GM23338 (cell line): ENCODE measurements around the gene EPAS1. TPM values are rescaled to one million over a fixed set of nuclear protein-coding genes. Genes with fewer than 3 reads are reported as not detected.

ENCODE experiments used
- ATAC-seq: fragments of 200-7000 bp; cut with Tn5 transposase; 3 replicates; pipeline ENCODE4 v1.9.1; 2020
- DNase-seq: peaks from one replicate; pipeline ENCODE4 v3.0.0-alpha.2; 2015; ENCODE audit warnings: low spot score
- H2AFZ ChIP-seq: fragments of 200-600 bp; sonication (generic); 2 replicates; pipeline ENCODE4 v1.8.0; 2016; ENCODE audit warnings: antibody characterized with exemption, mild to moderate bottlenecking, moderate library complexity
- H3F3A ChIP-seq: fragments of 200-600 bp; sonication (generic); replicated peaks from 2 replicates; pipeline ENCODE4 v1.8.0; 2017; ENCODE audit warnings: antibody characterized with exemption, mixed run types, low read depth
- H3K27ac ChIP-seq: fragments of 200-600 bp; sonication (generic); 2 replicates; pipeline ENCODE4 v1.6.1; 2016; ENCODE audit warnings: low read depth
- H3K27me3 ChIP-seq: fragments of 200-600 bp; sonication (generic); 2 replicates; pipeline ENCODE4 v1.8.0; 2016; ENCODE audit warnings: mild to moderate bottlenecking, mixed run types, moderate library complexity; ENCODE audit not compliant: insufficient read depth
- H3K36me3 ChIP-seq: fragments of 200-600 bp; sonication (generic); 2 replicates; pipeline ENCODE4 v1.8.0; 2016; ENCODE audit warnings: mild to moderate bottlenecking; ENCODE audit not compliant: insufficient read depth
- H3K4me1 ChIP-seq: fragments of 200-600 bp; sonication (generic); 2 replicates; pipeline ENCODE4 v1.8.0; 2016; ENCODE audit warnings: mild to moderate bottlenecking, moderate library complexity; ENCODE audit not compliant: insufficient read depth
- H3K4me2 ChIP-seq: fragments of 200-600 bp; sonication (generic); 2 replicates; pipeline ENCODE4 v1.7.1; 2017; ENCODE audit warnings: mixed run types
- H3K4me3 ChIP-seq: fragments of 200-600 bp; sonication (generic); 2 replicates; pipeline ENCODE4 v1.6.1; 2016; ENCODE audit warnings: mixed run types
- H3K79me2 ChIP-seq: fragments of 200-600 bp; sonication (generic); replicated peaks from 2 replicates; pipeline ENCODE4 v1.8.0; 2017; ENCODE audit warnings: mild to moderate bottlenecking; ENCODE audit not compliant: insufficient read depth
- H3K9me2 ChIP-seq: fragments of 200-600 bp; sonication (generic); 2 replicates; pipeline ENCODE4 v1.8.0; 2017; ENCODE audit not compliant: insufficient read depth
- H4K20me1 ChIP-seq: fragments of 200-600 bp; sonication (generic); replicated peaks from 2 replicates; pipeline ENCODE4 v1.8.0; 2017; ENCODE audit warnings: mild to moderate bottlenecking; ENCODE audit not compliant: insufficient read depth
- H3K27ac Mint-ChIP-seq: 2 replicates; pipeline ENCODE4 v1.8.0; 2020; ENCODE audit warnings: inconsistent platforms, mild to moderate bottlenecking, moderate library complexity, mixed read lengths
- H3K27me3 Mint-ChIP-seq: 3 replicates; pipeline ENCODE4 v1.8.0; 2022; ENCODE audit warnings: low read depth, mild to moderate bottlenecking, moderate library complexity, mixed read lengths, inconsistent platforms; ENCODE audit not compliant: insufficient read depth, poor library complexity
- H3K36me3 Mint-ChIP-seq: 3 replicates; pipeline ENCODE4 v1.8.0; 2021; ENCODE audit warnings: low read depth, mild to moderate bottlenecking, inconsistent platforms, moderate library complexity, mixed read lengths
- H3K4me1 Mint-ChIP-seq: 3 replicates; pipeline ENCODE4 v1.8.0; 2020; ENCODE audit warnings: mild to moderate bottlenecking, inconsistent platforms, mixed read lengths
- H3K4me3 Mint-ChIP-seq: 3 replicates; pipeline ENCODE4 v1.8.0; 2021; ENCODE audit warnings: moderate library complexity, mild to moderate bottlenecking, inconsistent platforms, mixed read lengths
- H3K9me3 Mint-ChIP-seq: 3 replicates; pipeline ENCODE4 v1.8.0; 2020; ENCODE audit warnings: moderate library complexity, mild to moderate bottlenecking, inconsistent platforms, mixed read lengths
- CREB1 ChIP-seq: fragments of 250-450 bp; sonication (Bioruptor Pico); IDR thresholded peaks from 2 replicates; pipeline ENCODE4 v1.5.0; 2020; ENCODE audit warnings: low read depth, mild to moderate bottlenecking, moderate library complexity
- EZH2 ChIP-seq: fragments of 200-600 bp; sonication (generic); IDR thresholded peaks from one replicate; pipeline ENCODE4 v1.8.0; 2017; ENCODE audit warnings: antibody characterized with exemption, mild to moderate bottlenecking, low read depth; ENCODE audit not compliant: unreplicated experiment
- EZH2phosphoT487 ChIP-seq: fragments of 200-600 bp; sonication (generic); IDR thresholded peaks from one replicate; pipeline ENCODE4 v1.8.1; 2018; ENCODE audit warnings: antibody characterized with exemption; ENCODE audit not compliant: unreplicated experiment
- JUNB ChIP-seq: IDR thresholded peaks from one replicate; pipeline ENCODE4 v1.6.1; 2016; ENCODE audit warnings: antibody characterized with exemption; ENCODE audit not compliant: unreplicated experiment
- NANOG ChIP-seq: IDR thresholded peaks from 2 replicates; pipeline ENCODE4 v1.6.1; 2016; ENCODE audit warnings: antibody characterized with exemption, borderline replicate concordance
- POLR2AphosphoS5 ChIP-seq: IDR thresholded peaks from 2 replicates; pipeline ENCODE4 v1.6.1; 2016; ENCODE audit warnings: antibody characterized with exemption, low read depth
- ZNF331 ChIP-seq: fragments of 250-450 bp; sonication (Bioruptor Pico); IDR thresholded peaks from 2 replicates; pipeline ENCODE4 v1.5.0; 2020; ENCODE audit warnings: low read depth, mild to moderate bottlenecking, moderate library complexity
- polyA plus RNA-seq: library from polyadenylated mRNA; unstranded; fragments of >200 nt; fragmentation: Nextera tagmentation; extraction: Ambion mirVana; gene quantifications from 2 replicates; pipeline ENCODE4 v1.2.1, GENCODE V29; 2016
- total RNA-seq: library from RNA; depleted of rRNA; stranded (reverse); fragments of >200 nt; shearing (Covaris generic); gene quantifications from 2 replicates; pipeline ENCODE4 v1.2.3, GENCODE V29; 2014
- TF ChIP-seq, protein P1 (sequence below): IDR thresholded peaks from one replicate; pipeline ENCODE4 v1.6.1; 2018; ENCODE audit warnings: antibody characterized with exemption; ENCODE audit not compliant: unreplicated experiment
- TF ChIP-seq, protein P2 (sequence below): IDR thresholded peaks from 2 replicates; pipeline ENCODE4 v1.6.1; 2016; ENCODE audit warnings: antibody characterized with exemption
- TF ChIP-seq, protein P3 (sequence below), 2 experiments: fragments of 200-600 bp in 1 of 2; sonication (generic) in 1 of 2; conservative IDR thresholded peaks; 2 replicates each; pipeline versions ENCODE4 v1.5.1 to v1.6.1; 2016 to 2017; ENCODE audit warnings: antibody characterized with exemption in 2 of 2, low read depth in 2 of 2, mild to moderate bottlenecking in 2 of 2, moderate library complexity in 1 of 2

Gene EPAS1
- total and polyA plus RNA-seq, 2 experiments from 2014 or later, result 0.68 to 5.4 TPM

DNA sequence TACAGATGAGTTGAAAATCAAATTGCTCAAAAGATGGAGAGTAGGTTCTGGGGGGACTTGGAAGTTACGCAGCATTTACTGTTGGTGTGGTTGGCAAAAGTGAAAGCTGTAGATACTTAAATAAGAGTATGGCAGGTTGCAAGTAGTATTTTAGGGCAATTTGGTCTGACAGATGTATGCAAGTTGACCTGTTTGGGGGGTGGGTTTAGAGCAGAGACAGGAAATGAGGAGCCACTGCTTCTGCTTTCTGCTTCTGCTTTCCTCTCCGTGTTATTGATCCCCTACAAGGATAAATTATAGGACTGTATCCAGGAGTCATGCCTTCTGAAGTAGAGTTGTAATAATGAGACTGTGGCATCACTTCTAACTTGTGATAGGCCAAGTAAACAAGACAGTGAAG lies 71.2 kb downstream of the EPAS1 start (continued):
- TF ChIP-seq, protein P1, sequence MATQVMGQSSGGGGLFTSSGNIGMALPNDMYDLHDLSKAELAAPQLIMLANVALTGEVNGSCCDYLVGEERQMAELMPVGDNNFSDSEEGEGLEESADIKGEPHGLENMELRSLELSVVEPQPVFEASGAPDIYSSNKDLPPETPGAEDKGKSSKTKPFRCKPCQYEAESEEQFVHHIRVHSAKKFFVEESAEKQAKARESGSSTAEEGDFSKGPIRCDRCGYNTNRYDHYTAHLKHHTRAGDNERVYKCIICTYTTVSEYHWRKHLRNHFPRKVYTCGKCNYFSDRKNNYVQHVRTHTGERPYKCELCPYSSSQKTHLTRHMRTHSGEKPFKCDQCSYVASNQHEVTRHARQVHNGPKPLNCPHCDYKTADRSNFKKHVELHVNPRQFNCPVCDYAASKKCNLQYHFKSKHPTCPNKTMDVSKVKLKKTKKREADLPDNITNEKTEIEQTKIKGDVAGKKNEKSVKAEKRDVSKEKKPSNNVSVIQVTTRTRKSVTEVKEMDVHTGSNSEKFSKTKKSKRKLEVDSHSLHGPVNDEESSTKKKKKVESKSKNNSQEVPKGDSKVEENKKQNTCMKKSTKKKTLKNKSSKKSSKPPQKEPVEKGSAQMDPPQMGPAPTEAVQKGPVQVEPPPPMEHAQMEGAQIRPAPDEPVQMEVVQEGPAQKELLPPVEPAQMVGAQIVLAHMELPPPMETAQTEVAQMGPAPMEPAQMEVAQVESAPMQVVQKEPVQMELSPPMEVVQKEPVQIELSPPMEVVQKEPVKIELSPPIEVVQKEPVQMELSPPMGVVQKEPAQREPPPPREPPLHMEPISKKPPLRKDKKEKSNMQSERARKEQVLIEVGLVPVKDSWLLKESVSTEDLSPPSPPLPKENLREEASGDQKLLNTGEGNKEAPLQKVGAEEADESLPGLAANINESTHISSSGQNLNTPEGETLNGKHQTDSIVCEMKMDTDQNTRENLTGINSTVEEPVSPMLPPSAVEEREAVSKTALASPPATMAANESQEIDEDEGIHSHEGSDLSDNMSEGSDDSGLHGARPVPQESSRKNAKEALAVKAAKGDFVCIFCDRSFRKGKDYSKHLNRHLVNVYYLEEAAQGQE, result no peak

DNA sequence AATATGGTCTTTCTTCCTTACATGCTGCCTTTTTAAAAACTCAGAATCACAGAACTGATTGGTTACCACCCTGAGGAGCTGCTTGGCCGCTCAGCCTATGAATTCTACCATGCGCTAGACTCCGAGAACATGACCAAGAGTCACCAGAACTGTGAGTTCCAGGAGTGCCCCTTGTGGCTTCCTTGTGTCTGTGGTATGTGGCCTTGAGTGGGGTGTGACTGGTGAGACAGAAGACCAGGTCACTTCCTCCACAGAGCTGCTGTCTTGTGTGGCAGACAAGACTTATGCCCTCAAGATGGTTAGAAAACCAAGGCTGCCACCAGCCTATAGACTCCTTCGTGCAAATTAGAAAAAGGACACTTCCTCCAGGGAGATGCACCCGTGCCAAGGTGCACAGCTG lies 72.6 kb downstream of the EPAS1 start:
- ATAC-seq, result no peak
- H3K36me3 Mint-ChIP-seq, result no peaks in the 10 kb centered on the region; the same call in 2 of the 3 replicates
- TF ChIP-seq ZNF331 (CRISPR knock-in tag), result no peak
- no peak for TF ChIP-seq CREB1
- TF ChIP-seq, protein P2, sequence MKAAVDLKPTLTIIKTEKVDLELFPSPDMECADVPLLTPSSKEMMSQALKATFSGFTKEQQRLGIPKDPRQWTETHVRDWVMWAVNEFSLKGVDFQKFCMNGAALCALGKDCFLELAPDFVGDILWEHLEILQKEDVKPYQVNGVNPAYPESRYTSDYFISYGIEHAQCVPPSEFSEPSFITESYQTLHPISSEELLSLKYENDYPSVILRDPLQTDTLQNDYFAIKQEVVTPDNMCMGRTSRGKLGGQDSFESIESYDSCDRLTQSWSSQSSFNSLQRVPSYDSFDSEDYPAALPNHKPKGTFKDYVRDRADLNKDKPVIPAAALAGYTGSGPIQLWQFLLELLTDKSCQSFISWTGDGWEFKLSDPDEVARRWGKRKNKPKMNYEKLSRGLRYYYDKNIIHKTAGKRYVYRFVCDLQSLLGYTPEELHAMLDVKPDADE, result no peak
- TF ChIP-seq, protein P3, sequence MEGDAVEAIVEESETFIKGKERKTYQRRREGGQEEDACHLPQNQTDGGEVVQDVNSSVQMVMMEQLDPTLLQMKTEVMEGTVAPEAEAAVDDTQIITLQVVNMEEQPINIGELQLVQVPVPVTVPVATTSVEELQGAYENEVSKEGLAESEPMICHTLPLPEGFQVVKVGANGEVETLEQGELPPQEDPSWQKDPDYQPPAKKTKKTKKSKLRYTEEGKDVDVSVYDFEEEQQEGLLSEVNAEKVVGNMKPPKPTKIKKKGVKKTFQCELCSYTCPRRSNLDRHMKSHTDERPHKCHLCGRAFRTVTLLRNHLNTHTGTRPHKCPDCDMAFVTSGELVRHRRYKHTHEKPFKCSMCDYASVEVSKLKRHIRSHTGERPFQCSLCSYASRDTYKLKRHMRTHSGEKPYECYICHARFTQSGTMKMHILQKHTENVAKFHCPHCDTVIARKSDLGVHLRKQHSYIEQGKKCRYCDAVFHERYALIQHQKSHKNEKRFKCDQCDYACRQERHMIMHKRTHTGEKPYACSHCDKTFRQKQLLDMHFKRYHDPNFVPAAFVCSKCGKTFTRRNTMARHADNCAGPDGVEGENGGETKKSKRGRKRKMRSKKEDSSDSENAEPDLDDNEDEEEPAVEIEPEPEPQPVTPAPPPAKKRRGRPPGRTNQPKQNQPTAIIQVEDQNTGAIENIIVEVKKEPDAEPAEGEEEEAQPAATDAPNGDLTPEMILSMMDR (conservative IDR thresholded peaks at IDR 0.05; ENCODE audit: low read depth in 2 of 2), result no peak
- TF ChIP-seq, protein P1, result no peak
- no peak for TF ChIP-seq NANOG
- no peak for TF ChIP-seq EZH2
- no peak for TF ChIP-seq POLR2AphosphoS5
- TF ChIP-seq EZH2phosphoT487, result no peak
- no peak for TF ChIP-seq JUNB

More for the DNA sequence above, 72.6 kb downstream of the EPAS1 start:
- H3K4me3 Mint-ChIP-seq, result no peak overlapping the region; the same call in 2 of the 3 replicates
- no peaks in the 10 kb centered on the region for H3F3A ChIP-seq
- H3K36me3 ChIP-seq, result peaks cover 5% of the 10 kb centered on the region; the same call in 1 of the 2 replicates
- no peak overlapping the region for H3K4me3 ChIP-seq
- 0 out of 3 replicates have a peak, but pooled peaks cover 2% of the 10 kb centered on the region for H3K4me1 Mint-ChIP-seq
- no peaks in the 10 kb centered on the region for H3K79me2 ChIP-seq
- no peak overlapping the region for H3K27ac Mint-ChIP-seq
- H4K20me1 ChIP-seq, result no peaks in the 10 kb centered on the region
- no peak overlapping the region for H2AFZ ChIP-seq
- peaks cover under 1% of the 10 kb centered on the region for H3K27me3 Mint-ChIP-seq
- H3K4me2 ChIP-seq, result no peak overlapping the region
- no peaks in the 10 kb centered on the region; the same call in 1 of the 2 replicates for H3K9me2 ChIP-seq
- DNase-seq, result no peak
- H3K27me3 ChIP-seq, result no peaks in the 10 kb centered on the region
- H3K9me3 Mint-ChIP-seq, result peaks cover under 1% of the 10 kb centered on the region; the same call in 2 of the 3 replicates
- H3K27ac ChIP-seq, result no peak overlapping the region
- H3K4me1 ChIP-seq, result no peaks in the 10 kb centered on the region
